ENCODE data around the gene ATXN7.

GRCh38 chr3:63857311-63857710 is 6.4 kb upstream of the ATXN7 start:
- no peak for TF ChIP-seq YEATS2 (CRISPR knock-in tag; IDR thresholded peaks at IDR 0.05; ENCODE audit: borderline replicate concordance)
- TF ChIP-seq CTCF (CRISPR knock-in tag; IDR thresholded peaks at IDR 0.05): no peak
- no peak for TF ChIP-seq U2AF2 (IDR thresholded peaks at IDR 0.05; ENCODE audit: low read depth, low read length)
- no peak for TF ChIP-seq ZNF12 (CRISPR knock-in tag; IDR thresholded peaks at IDR 0.05)
- TF ChIP-seq ZNF598 (CRISPR knock-in tag; IDR thresholded peaks at IDR 0.05; ENCODE audit: borderline replicate concordance): no peak
- TF ChIP-seq ZNF761 (CRISPR knock-in tag; conservative IDR thresholded peaks at IDR 0.05): no peak
- no peak for TF ChIP-seq FOXO4 (CRISPR knock-in tag; conservative IDR thresholded peaks at IDR 0.05)
- TF ChIP-seq NR2F1 (CRISPR knock-in tag; IDR thresholded peaks at IDR 0.05): no peak
- TF ChIP-seq, protein P1, sequence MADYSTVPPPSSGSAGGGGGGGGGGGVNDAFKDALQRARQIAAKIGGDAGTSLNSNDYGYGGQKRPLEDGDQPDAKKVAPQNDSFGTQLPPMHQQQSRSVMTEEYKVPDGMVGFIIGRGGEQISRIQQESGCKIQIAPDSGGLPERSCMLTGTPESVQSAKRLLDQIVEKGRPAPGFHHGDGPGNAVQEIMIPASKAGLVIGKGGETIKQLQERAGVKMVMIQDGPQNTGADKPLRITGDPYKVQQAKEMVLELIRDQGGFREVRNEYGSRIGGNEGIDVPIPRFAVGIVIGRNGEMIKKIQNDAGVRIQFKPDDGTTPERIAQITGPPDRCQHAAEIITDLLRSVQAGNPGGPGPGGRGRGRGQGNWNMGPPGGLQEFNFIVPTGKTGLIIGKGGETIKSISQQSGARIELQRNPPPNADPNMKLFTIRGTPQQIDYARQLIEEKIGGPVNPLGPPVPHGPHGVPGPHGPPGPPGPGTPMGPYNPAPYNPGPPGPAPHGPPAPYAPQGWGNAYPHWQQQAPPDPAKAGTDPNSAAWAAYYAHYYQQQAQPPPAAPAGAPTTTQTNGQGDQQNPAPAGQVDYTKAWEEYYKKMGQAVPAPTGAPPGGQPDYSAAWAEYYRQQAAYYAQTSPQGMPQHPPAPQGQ (CRISPR knock-in tag; IDR thresholded peaks at IDR 0.05; ENCODE audit: borderline replicate concordance): no peak
- TF ChIP-seq POLR2AphosphoS5 (IDR thresholded peaks at IDR 0.05; ENCODE audit: low read depth, low read length): no peak

Data from HepG2 (cell line).